Tibial nerve (tissue), 4 donors: ENCODE results near the gene ZFPM1.

Experiments
- EP300 ChIP-seq, 2 donors: sonication (generic); formaldehyde crosslinking; IDR thresholded peaks; one replicate each; pipeline ENCODE4 v1.6.1; 2017; ENCODE audit warnings: antibody characterized with exemption in 2 of 2, mild to moderate bottlenecking in 1 of 2
- POLR2A ChIP-seq, 2 donors: fragments of 450-650 bp; IDR thresholded peaks; one replicate each; pipeline ENCODE4 v1.6.1; 2017; ENCODE audit warnings: antibody characterized with exemption in 2 of 2, mild to moderate bottlenecking in 2 of 2, moderate library complexity in 2 of 2
- TF ChIP-seq, protein P1 (sequence below), 5 experiments: fragments of 200-600 bp in 3 of 5; fragments of 450-650 bp in 2 of 5; sonication (generic) in 3 of 5; IDR thresholded peaks; one replicate each; pipeline ENCODE4 v1.5.1; 2016 to 2019; ENCODE audit warnings: antibody characterized with exemption in 5 of 5, mild to moderate bottlenecking in 3 of 5, moderate library complexity in 2 of 5

DNA sequence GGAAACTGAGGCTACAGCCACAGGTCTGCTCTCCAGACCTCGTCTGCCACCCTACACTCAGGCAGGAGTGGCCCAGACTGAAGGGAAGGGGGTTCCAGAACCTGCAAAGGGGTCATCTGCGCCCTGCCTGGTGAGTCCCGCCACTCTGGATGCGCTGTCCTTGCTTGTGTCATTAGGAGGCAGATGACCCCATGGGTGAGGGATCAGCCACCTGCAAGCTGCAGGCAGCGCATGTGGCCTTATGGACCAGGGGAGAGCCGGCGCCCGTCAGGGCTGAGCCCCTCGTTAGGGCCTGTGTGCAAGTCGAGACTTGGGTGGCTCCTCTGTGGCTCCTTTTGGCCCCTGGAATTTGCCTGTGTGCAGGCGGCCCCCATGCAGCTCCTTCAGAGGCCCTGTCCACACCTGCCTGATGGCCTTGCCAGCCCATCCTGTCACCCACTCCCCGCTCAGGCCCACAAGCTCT, 5.7 kb downstream of the ZFPM1 start:
- no peak for TF ChIP-seq POLR2A (IDR thresholded peaks at IDR 0.05)
- TF ChIP-seq, protein P1, sequence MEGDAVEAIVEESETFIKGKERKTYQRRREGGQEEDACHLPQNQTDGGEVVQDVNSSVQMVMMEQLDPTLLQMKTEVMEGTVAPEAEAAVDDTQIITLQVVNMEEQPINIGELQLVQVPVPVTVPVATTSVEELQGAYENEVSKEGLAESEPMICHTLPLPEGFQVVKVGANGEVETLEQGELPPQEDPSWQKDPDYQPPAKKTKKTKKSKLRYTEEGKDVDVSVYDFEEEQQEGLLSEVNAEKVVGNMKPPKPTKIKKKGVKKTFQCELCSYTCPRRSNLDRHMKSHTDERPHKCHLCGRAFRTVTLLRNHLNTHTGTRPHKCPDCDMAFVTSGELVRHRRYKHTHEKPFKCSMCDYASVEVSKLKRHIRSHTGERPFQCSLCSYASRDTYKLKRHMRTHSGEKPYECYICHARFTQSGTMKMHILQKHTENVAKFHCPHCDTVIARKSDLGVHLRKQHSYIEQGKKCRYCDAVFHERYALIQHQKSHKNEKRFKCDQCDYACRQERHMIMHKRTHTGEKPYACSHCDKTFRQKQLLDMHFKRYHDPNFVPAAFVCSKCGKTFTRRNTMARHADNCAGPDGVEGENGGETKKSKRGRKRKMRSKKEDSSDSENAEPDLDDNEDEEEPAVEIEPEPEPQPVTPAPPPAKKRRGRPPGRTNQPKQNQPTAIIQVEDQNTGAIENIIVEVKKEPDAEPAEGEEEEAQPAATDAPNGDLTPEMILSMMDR (IDR thresholded peaks at IDR 0.05), result no peak
- no peak for TF ChIP-seq EP300 (IDR thresholded peaks at IDR 0.05)
